Activated CD8-positive, alpha-beta memory T cell treated with anti-CD3 and anti-CD28 coated beads for 1 hour (primary cell): ENCODE measurements around the gene PLP2.

Experiments used
- DNase-seq, 2 donors: peaks; one replicate each; pipeline ENCODE4 v3.0.0-alpha.2; 2020; ENCODE audit warnings: low read depth in 1 of 2; ENCODE audit errors: extremely low read depth in 1 of 2

The PLP2 gene

GRCh38 chrX:49208399-49208798, 36.7 kb downstream of the PLP2 start:
- no peak for DNase-seq

- no peak for DNase-seq
Observed at GRCh38 chrX:49209434-49210251, 37.9 kb downstream of the PLP2 start.

GRCh38 chrX:49210406-49210805, 38.7 kb downstream of the PLP2 start:
- DNase-seq: no peak

GRCh38 chrX:49211074-49211473, 39.4 kb downstream of the PLP2 start:
- DNase-seq: no peak

GRCh38 chrX:49212209-49212608, 40.5 kb downstream of the PLP2 start:
- no peak for DNase-seq

- no peak for DNase-seq
Observed at GRCh38 chrX:49212861-49213260, 41.2 kb downstream of the PLP2 start.

GRCh38 chrX:49214416-49214815, 42.7 kb downstream of the PLP2 start:
- DNase-seq: no peak

- DNase-seq: no peak
Observed at GRCh38 chrX:49214996-49215526, 43.4 kb downstream of the PLP2 start.

- DNase-seq: no peak
Observed at GRCh38 chrX:49220100-49220499, 48.4 kb downstream of the PLP2 start.

GRCh38 chrX:49221868-49222267, 50.2 kb downstream of the PLP2 start:
- no peak for DNase-seq
